MM.1S (cell line): ENCODE results near the gene CTU2.

Experiments used
- CTCF ChIP-seq: fragments of 300-600 bp; sonication (generic); IDR thresholded peaks from 2 replicates; pipeline ENCODE4 v1.5.1; 2016; ENCODE audit warnings: antibody characterized with exemption, low read length, mixed read lengths
- EZH2 ChIP-seq: fragments of 300-600 bp; sonication (generic); optimal IDR thresholded peaks from 2 replicates; pipeline ENCODE3; 2017; ENCODE audit warnings: low read depth, mild to moderate bottlenecking, antibody characterized with exemption, low read length, mixed read lengths

- no peak for TF ChIP-seq EZH2
- TF ChIP-seq CTCF = no peak
These were observed 4.5 kb upstream of the CTU2 start for GRCh38 chr16:88701581-88702370.
